ENCODE results near the gene DOCK10. TPM values are rescaled to one million over a fixed set of nuclear protein-coding genes. Genes with fewer than 3 reads are reported as not detected.

The DOCK10 gene
- total and polyA plus RNA-seq, 10 of the 15 experiments (the other 5 are each of a cell fraction or from before 2014, with no cell fraction given): 16.9 to 120 (median 85.5) TPM

GRCh38 chr2:224944707-224945547 is 97.3 kb downstream of the DOCK10 start:
- ChIA-PET CTCF (interaction anchor here (0.5 to 9.6 kb wide), 5 partner anchors 12 to 295 kb away, joined by 3 to 83 read pairs (median 15); no protein-coding TSS in a partner anchor), RAD21 (ENCODE audit: unreplicated experiment) (interaction anchor here (0.8 to 2.8 kb wide), 10 partner anchors 8 to 98 kb away, joined by 3 to 16 read pairs (median 6); no protein-coding TSS in a partner anchor), SMC1A (ENCODE audit: uncharacterized antibody, unreplicated experiment) (interaction anchor here (0.7 to 23.4 kb wide), 17 partner anchors 2 to 94 kb away, joined by 3 to 443 read pairs (median 3); no protein-coding TSS in a partner anchor), POLR2A (interaction anchor here (1.0 to 1.8 kb wide), 4 partner anchors 13 to 68 kb away, joined by 3 to 6 read pairs (median 3); no protein-coding TSS in a partner anchor)
- H3K27ac ChIP-seq (ENCODE audit: control insufficient read depth, insufficient read depth): peak overlapping the region; percentile 86
- FAIRE-seq (no peak), ATAC-seq (peak; percentile 52), DNase-seq (ENCODE audit: low read depth, low spot score) (no peak)
- peaks cover 43% of the 10 kb centered on the region for H3K4me1 ChIP-seq (ENCODE audit: control insufficient read depth, insufficient read depth, low read length)
- intact Hi-C loops (cut with micrococcal nuclease; ENCODE audit: unreplicated experiment): loop anchor here (2.0 to 10.0 kb wide), 5 partner anchors 22 to 1890 kb away; partner anchors contain the start of gene RHBDD1
- peak overlapping the region; percentile 92 for H3K9ac ChIP-seq (ENCODE audit: control insufficient read depth, insufficient read depth, low read length)
- peak overlapping the region; percentile 65 for H3K4me3 ChIP-seq
- peak overlapping the region; percentile 90 for H3K4me2 ChIP-seq (ENCODE audit: control insufficient read depth, insufficient read depth)
- no peaks in the 10 kb centered on the region for H4K20me1 ChIP-seq (ENCODE audit: control insufficient read depth, insufficient read depth)
- H3K27me3 ChIP-seq (replicated peaks in 1 of 2; ENCODE audit: control insufficient read depth in 2 of 2, insufficient read depth in 2 of 2, low read length in 1 of 2): no peaks in the 10 kb centered on the region
- H2AFZ ChIP-seq (ENCODE audit: control insufficient read depth, low read depth, low read length): no peak overlapping the region
- peaks cover 93% of the 10 kb centered on the region for H3K79me2 ChIP-seq (ENCODE audit: control insufficient read depth, insufficient read depth, low read length)
- TF ChIP-seq POLR2A (IDR thresholded peaks at IDR 0.05; ENCODE audit: low read depth, low read length) (0 out of 2 replicates have a peak, but pooled peaks have one; percentile 16), POLR2AphosphoS2 (IDR thresholded peaks at IDR 0.05; ENCODE audit: low read depth, low read length) (0 out of 2 replicates have a peak, but pooled peaks have one; percentile 59), SPI1 (IDR thresholded peaks at IDR 0.05; ENCODE audit: borderline replicate concordance, insufficient read depth, low read depth, low read length) (peak; percentile 62), CBX5 (IDR thresholded peaks at IDR 0.05; ENCODE audit: low read depth) (no peak), NFYB (IDR thresholded peaks at IDR 0.05; ENCODE audit: insufficient read depth, low read depth, low read length) (peak; percentile 93), ZZZ3 (IDR thresholded peaks at IDR 0.05; ENCODE audit: control insufficient read depth, insufficient read length, low read depth) (no peak), ZSCAN29 (IDR thresholded peaks at IDR 0.05) (no peak), SP1 (IDR thresholded peaks at IDR 0.05; ENCODE audit: low read depth, low read length) (no peak), ZNF687 (IDR thresholded peaks at IDR 0.05) (peak; percentile 11; the same call in 1 of the 2 replicates), RELB (IDR thresholded peaks at IDR 0.05; ENCODE audit: low read depth) (0 out of 2 replicates have a peak, but pooled peaks have one; percentile 18), PML (IDR thresholded peaks at IDR 0.05; ENCODE audit: low read length) (peak; percentile 61; the same call in 1 of the 2 replicates), RUNX3 (IDR thresholded peaks at IDR 0.05; ENCODE audit: low read length) (peak; percentile 71)
- WGBS (ENCODE audit: insufficient coverage, insufficient replicate concordance, low lambda C conversion rate, missing lambda C conversion rate): 2% methylated on average over 8 of the region's 8 CpGs
- in situ Hi-C loops (cut with MboI): no loop called here
- no peaks in the 10 kb centered on the region for H3K36me3 ChIP-seq (ENCODE audit: control insufficient read depth in 2 of 2, insufficient read depth in 2 of 2, low read length in 1 of 2)
- H3K9me3 ChIP-seq (replicated peaks; ENCODE audit: control insufficient read depth, insufficient read depth, low read length): no peaks in the 10 kb centered on the region
- no TSS peak for BruUV-seq (replicated peaks)
